CD8-positive, alpha-beta memory T cell (primary cell): ENCODE measurements around the gene ACBD6. TPM values are rescaled to one million over a fixed set of nuclear protein-coding genes. Genes with fewer than 3 reads are reported as not detected.
A peak's percentile ranks its signal among the peaks of the same experiment; 100 is the strongest.

Experiments used
- CTCF ChIA-PET: fragments of 350-600 bp; sonication (Branson Sonifier 250); formaldehyde crosslinking; loops from one replicate; lab custom pipeline; 2021; ENCODE audit warnings: antibody characterized with exemption; lab: Charles Lee
- POLR2A ChIA-PET: fragments of 350-600 bp; sonication (Branson Sonifier 250); formaldehyde crosslinking; loops from one replicate; lab custom pipeline; 2021; ENCODE audit warnings: antibody characterized with exemption; lab: Charles Lee
- DNase-seq, 5 donors: peaks; one replicate each; pipeline versions ENCODE4 v3.0.0 to v3.0.0-alpha.2; 2020 to 2022; ENCODE audit warnings: mixed read lengths in 1 of 5
- H3K27ac ChIP-seq: one replicate; pipeline ENCODE4 v1.7.0; 2013; ENCODE audit warnings: low read depth, mild to moderate bottlenecking, low read length, moderate library complexity
- H3K27me3 ChIP-seq: 2 replicates; pipeline ENCODE4 v1.7.0; 2013; ENCODE audit warnings: low read length, mild to moderate bottlenecking; ENCODE audit not compliant: insufficient read depth, poor library complexity, severe bottlenecking
- H3K36me3 ChIP-seq: 2 replicates; pipeline ENCODE4 v1.7.0; 2013; ENCODE audit warnings: mild to moderate bottlenecking, low read length, moderate library complexity; ENCODE audit not compliant: insufficient read depth
- H3K4me1 ChIP-seq: 2 replicates; pipeline ENCODE4 v1.7.0; 2013; ENCODE audit warnings: mild to moderate bottlenecking, low read length, moderate library complexity; ENCODE audit not compliant: insufficient read depth
- H3K4me3 ChIP-seq: 2 replicates; pipeline ENCODE4 v1.7.0; 2013; ENCODE audit warnings: mild to moderate bottlenecking, low read length
- H3K9me3 ChIP-seq: 2 replicates; pipeline ENCODE4 v1.7.0; 2013; ENCODE audit warnings: mild to moderate bottlenecking, low read length
- H3K27ac Mint-ChIP-seq, 8 donors: one replicate each; pipeline ENCODE4 v1.8.0; 2020 to 2021; ENCODE audit warnings: mixed read lengths in 8 of 8, mild to moderate bottlenecking in 6 of 8, inconsistent platforms in 3 of 8, moderate library complexity in 3 of 8
- H3K27me3 Mint-ChIP-seq, 2 donors: one replicate each; pipeline ENCODE4 v1.8.0; 2020 to 2021; ENCODE audit warnings: mixed read lengths in 2 of 2, mild to moderate bottlenecking in 1 of 2, moderate library complexity in 1 of 2
- H3K36me3 Mint-ChIP-seq, 3 donors: one replicate each; pipeline ENCODE4 v1.8.0; 2020 to 2021; ENCODE audit warnings: mixed read lengths in 3 of 3, inconsistent platforms in 1 of 3, mild to moderate bottlenecking in 1 of 3
- H3K4me1 Mint-ChIP-seq, 3 donors: one replicate each; pipeline ENCODE4 v1.8.0; 2020 to 2021; ENCODE audit warnings: mixed read lengths in 3 of 3, inconsistent platforms in 1 of 3, mild to moderate bottlenecking in 1 of 3
- H3K4me3 Mint-ChIP-seq, 7 donors: one replicate each; pipeline ENCODE4 v1.8.0; 2020 to 2021; ENCODE audit warnings: mixed read lengths in 7 of 7, mild to moderate bottlenecking in 6 of 7, moderate library complexity in 4 of 7, inconsistent platforms in 2 of 7
- H3K9me3 Mint-ChIP-seq, 5 donors: one replicate each; pipeline ENCODE4 v1.8.0; 2020 to 2022; ENCODE audit warnings: mixed read lengths in 5 of 5, mild to moderate bottlenecking in 3 of 5, moderate library complexity in 2 of 5, inconsistent platforms in 1 of 5
- polyA plus RNA-seq: library from polyadenylated mRNA; unstranded; fragments of 300-500 nt; fragmentation: Illumina TruSeq; gene quantifications from one replicate; pipeline ENCODE4 v1.2.3, GENCODE V29; 2021
- total RNA-seq, 2 experiments: library from RNA; stranded (reverse); gene quantifications; one replicate each; pipeline ENCODE4 v1.2.3, GENCODE V29; 2021

Gene ACBD6
- total and polyA plus RNA-seq, 3 experiments from 2014 or later, result 33.8 to 51.4 (median 50.3) TPM

- Histone ChIP-seq H3K9me3 (no peaks in the 10 kb centered on the region), H3K27ac (no peak overlapping the region), H3K27me3 (no peaks in the 10 kb centered on the region), H3K4me1 (no peaks in the 10 kb centered on the region), H3K4me3 (no peak overlapping the region), H3K36me3 (no peaks in the 10 kb centered on the region)
- Mint-ChIP-seq H3K9me3 (no peaks in the 10 kb centered on the region), H3K27ac (peak overlapping the region in 1 of 8 donors; percentile 19), H3K36me3 (no peaks in the 10 kb centered on the region), H3K4me3 (no peak overlapping the region), H3K27me3 (peaks cover 2 to 9% of the 10 kb centered on the region in 2 donors), H3K4me1 (no peaks in the 10 kb centered on the region)
- ChIA-PET POLR2A (no interaction called here), CTCF (no interaction called here)
- DNase-seq, result no peak
Measured at GRCh38 chr1:180542113-180542837, 39.9 kb upstream of the ACBD6 start.

DNA sequence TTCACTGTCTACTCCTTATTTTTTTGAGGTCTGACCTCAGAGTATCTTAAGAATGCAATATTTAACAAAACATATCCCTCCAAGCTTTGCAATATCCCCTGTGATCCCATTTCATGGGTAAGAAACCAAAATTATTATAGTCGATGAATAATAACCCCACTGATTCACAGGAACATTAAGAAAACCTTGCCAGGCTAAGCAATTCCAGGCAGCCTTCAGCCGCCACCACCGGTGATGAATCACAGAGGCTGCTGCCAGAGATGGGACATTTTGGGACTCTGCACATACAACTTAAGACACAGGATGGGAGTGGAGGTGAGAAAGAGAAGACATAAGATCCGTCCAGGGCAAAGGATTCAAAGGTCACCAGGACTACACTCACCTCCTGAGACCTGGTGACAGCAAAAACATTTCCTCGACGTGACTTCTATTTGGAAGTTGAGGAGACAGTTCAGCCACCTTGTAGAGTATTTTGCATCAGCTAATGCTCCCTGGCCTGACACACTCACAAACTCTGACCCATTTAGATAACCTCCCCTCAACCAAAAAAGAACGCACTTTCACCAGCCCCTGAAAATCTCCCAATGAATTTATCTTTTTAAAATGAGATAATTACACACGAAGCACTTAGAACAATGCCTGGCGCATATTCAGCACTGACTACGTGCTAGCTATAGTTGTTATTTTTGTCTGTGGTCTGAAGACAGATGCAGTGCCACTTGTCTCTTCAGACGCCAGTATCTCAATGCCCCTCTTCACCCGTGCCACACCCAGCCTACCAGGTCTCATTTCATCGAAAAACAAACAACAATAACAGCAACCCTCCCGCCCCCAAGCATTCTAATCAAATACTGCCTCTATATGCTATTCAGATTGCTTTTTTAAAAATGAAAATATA lies 38.6 kb upstream of the ACBD6 start:
- no peaks in the 10 kb centered on the region for H3K27me3 ChIP-seq
- no peak overlapping the region for H3K4me3 Mint-ChIP-seq
- H3K4me3 ChIP-seq, result no peak overlapping the region
- H3K27ac Mint-ChIP-seq, result peak overlapping the region in 1 of 8 donors; percentile 36
- peaks cover 4 to 11% of the 10 kb centered on the region in 2 donors for H3K27me3 Mint-ChIP-seq
- DNase-seq, result no peak
- H3K4me1 Mint-ChIP-seq, result no peaks in the 10 kb centered on the region
- H3K36me3 Mint-ChIP-seq, result no peaks in the 10 kb centered on the region
- no peaks in the 10 kb centered on the region for H3K9me3 ChIP-seq
- POLR2A ChIA-PET, result no interaction called here
- CTCF ChIA-PET, result no interaction called here
- H3K4me1 ChIP-seq, result no peaks in the 10 kb centered on the region
- H3K9me3 Mint-ChIP-seq, result no peaks in the 10 kb centered on the region
- no peak overlapping the region for H3K27ac ChIP-seq
- H3K36me3 ChIP-seq, result no peaks in the 10 kb centered on the region

DNA sequence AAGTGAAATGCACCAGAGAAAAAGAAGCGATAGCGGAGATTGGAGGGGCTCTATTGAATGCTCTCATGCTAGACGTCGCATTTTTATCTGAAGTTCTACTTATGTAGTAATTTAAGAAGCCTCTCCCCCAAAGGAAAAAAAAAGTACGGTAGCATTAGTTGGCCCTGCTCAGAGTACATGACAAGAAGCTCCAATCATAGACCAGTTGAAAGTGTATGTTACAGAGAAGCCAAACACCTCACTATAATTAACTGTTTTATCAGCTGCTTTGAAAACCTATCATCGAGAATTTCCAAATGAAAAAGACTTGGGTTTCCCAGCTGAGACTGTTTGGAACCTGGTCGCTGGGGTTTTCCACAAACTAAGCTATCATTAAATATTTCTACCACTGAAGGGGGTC lies 36.8 kb upstream of the ACBD6 start:
- Mint-ChIP-seq H3K27ac (no peak overlapping the region), H3K27me3 (peaks cover 4 to 16% of the 10 kb centered on the region in 2 donors), H3K36me3 (no peaks in the 10 kb centered on the region), H3K9me3 (no peaks in the 10 kb centered on the region), H3K4me1 (no peaks in the 10 kb centered on the region), H3K4me3 (no peak overlapping the region)
- Histone ChIP-seq H3K27ac (no peak overlapping the region), H3K4me3 (no peak overlapping the region), H3K36me3 (no peaks in the 10 kb centered on the region), H3K4me1 (no peaks in the 10 kb centered on the region), H3K9me3 (no peaks in the 10 kb centered on the region), H3K27me3 (no peaks in the 10 kb centered on the region)
- DNase-seq, result no peak
- ChIA-PET POLR2A (no interaction called here), CTCF (no interaction called here)

DNA sequence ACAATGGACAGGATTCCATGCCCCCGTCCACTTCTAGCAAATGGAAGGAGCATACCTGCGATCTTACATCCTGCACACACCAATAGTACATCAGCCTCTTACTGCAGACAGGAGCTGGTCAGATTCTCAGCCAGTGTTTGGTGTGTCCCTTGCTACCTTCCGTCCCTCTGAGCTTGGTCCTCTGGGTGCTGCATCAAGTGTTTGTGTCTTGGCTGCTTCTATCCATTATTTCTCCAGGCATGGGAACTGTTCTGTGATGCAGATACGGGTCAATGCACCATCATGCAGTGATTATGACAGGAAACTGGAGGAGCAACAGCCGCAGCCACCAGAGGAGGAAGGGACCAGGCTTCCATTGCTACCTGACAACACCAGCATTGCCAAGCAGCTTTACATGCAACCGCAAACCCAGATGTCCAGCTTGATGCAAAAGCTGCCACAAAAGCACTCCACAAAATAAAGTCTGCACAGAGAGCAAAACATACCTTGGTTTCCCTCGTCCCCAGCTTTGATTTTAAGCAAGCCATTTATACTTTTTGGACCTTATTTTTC lies 34.5 kb upstream of the ACBD6 start:
- no peaks in the 10 kb centered on the region for H3K4me1 Mint-ChIP-seq
- no peak for DNase-seq
- Histone ChIP-seq H3K27ac (no peak overlapping the region), H3K4me3 (no peak overlapping the region), H3K36me3 (no peaks in the 10 kb centered on the region), H3K9me3 (no peaks in the 10 kb centered on the region), H3K27me3 (no peaks in the 10 kb centered on the region), H3K4me1 (no peaks in the 10 kb centered on the region)
- ChIA-PET POLR2A (no interaction called here), CTCF (interaction anchor here (1.3 to 1.4 kb wide), 2 partner anchors 11 to 325 kb away, joined by 4 to 8 read pairs; no protein-coding TSS in a partner anchor)
- H3K4me3 Mint-ChIP-seq, result no peak overlapping the region
- H3K27ac Mint-ChIP-seq, result no peak overlapping the region
- no peaks in the 10 kb centered on the region for H3K9me3 Mint-ChIP-seq
- H3K27me3 Mint-ChIP-seq, result peaks cover 8 to 16% of the 10 kb centered on the region in 2 donors
- H3K36me3 Mint-ChIP-seq, result no peaks in the 10 kb centered on the region

DNA sequence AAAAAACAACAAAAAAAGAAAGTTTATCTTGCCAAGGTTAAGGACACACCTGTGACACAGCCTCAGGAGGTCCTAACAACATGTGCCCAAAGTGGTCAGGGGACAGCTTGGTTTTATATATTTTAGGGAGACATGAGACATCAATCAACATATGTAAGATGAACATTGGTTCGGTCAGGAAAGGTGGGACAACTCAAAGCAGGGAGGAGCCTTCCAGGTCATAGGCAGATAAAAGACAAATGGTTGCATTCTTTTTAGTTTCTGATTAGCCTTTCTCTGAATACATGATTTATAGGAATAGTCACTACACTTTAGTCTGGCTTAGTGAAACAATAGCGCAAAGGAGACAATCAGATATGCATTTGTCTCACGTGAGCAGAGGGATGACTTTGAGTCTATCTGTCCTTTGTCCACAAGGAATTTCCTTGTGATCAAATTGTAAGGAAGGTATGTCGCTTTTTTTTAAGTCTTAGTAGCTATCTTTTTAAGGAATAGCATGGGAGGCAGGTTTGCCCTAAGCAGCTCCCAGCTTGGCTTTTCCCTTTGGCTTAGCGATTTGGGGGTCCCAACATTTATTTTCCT lies 33.1 kb upstream of the ACBD6 start:
- no peak overlapping the region for H3K4me3 ChIP-seq
- Mint-ChIP-seq H3K27ac (peak overlapping the region in 1 of 8 donors; percentile 47), H3K4me1 (no peaks in the 10 kb centered on the region), H3K4me3 (no peak overlapping the region), H3K27me3 (peaks cover 8 to 17% of the 10 kb centered on the region in 2 donors), H3K36me3 (no peaks in the 10 kb centered on the region), H3K9me3 (no peaks in the 10 kb centered on the region)
- no peak overlapping the region for H3K27ac ChIP-seq
- POLR2A ChIA-PET, result no interaction called here
- DNase-seq, result no peak
- H3K36me3 ChIP-seq, result no peaks in the 10 kb centered on the region
- H3K9me3 ChIP-seq, result no peaks in the 10 kb centered on the region
- CTCF ChIA-PET, result interaction anchor here (1.4 kb wide), 1 partner anchor 326 kb away, joined by 5 read pairs; no protein-coding TSS in a partner anchor
- no peaks in the 10 kb centered on the region for H3K27me3 ChIP-seq
- no peaks in the 10 kb centered on the region for H3K4me1 ChIP-seq

DNA sequence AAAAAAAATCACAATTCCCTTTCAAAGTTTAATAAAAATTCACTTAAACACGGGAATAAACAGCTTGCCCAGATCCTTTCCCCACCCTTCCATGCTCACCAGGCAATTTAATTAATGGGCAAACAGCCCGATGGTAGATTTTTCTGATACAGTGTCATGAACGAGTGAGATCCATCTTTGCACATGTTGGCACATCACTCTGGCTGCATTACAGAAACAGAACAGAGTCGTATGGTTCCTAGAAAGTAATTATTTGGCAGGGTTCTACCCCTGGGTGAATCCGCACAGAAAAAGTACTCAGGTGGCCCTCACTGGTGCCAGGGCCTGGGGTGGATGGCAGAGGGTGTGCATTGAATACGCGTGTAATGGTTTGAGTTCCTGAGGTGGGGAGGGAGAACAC lies 31.8 kb upstream of the ACBD6 start:
- POLR2A ChIA-PET, result interaction anchor here (0.6 kb wide), 1 partner anchor 15 kb away, joined by 6 read pairs; no protein-coding TSS in a partner anchor
- no peaks in the 10 kb centered on the region for H3K36me3 ChIP-seq
- peaks cover 8 to 24% of the 10 kb centered on the region in 2 donors for H3K27me3 Mint-ChIP-seq
- no peaks in the 10 kb centered on the region for H3K4me1 ChIP-seq
- no peak overlapping the region for H3K4me3 ChIP-seq
- no peaks in the 10 kb centered on the region for H3K27me3 ChIP-seq
- CTCF ChIA-PET, result interaction anchor here (1.8 to 3.3 kb wide), 2 partner anchors 327 to 328 kb away, joined by 6 to 17 read pairs; no protein-coding TSS in a partner anchor
- no peaks in the 10 kb centered on the region for H3K36me3 Mint-ChIP-seq
- H3K27ac ChIP-seq, result no peak overlapping the region
- DNase-seq, result no peak
- no peak overlapping the region for H3K27ac Mint-ChIP-seq
- no peaks in the 10 kb centered on the region for H3K4me1 Mint-ChIP-seq
- H3K9me3 ChIP-seq, result no peaks in the 10 kb centered on the region
- H3K4me3 Mint-ChIP-seq, result no peak overlapping the region
- H3K9me3 Mint-ChIP-seq, result no peaks in the 10 kb centered on the region

DNA sequence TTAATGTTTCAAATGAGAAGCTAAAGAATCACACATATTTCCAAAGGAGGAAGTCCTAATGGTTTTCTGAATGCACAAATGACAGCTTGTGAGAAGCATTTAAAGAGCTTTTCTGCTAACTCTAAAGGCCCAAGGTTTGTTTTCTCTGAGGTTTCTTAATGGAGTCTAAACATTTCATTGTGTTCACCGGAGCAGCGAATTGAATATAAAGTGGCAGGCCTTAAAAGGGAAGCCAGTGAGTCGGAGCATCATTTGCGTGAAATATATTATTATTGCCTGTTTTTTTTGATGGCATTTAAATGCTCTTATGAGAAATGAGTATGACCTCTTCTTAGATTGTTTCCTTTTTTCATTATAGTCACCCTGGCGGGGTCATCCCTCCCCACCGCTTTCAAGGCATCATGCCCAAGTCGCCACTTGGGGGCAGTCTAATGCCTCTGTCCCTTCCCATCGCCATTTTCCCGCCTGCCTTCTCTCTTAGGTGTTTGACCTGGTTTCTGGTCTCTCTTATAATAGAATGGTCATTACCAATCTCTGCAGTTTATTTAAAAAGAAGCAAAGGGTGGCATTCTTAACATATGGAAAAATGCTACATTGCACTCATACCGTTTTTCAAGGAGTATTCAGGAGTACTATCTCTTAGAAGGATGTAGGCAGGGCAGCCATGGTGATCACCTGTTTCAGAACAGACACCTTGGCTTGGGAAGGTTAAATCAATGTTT lies 31.1 kb upstream of the ACBD6 start:
- Histone ChIP-seq H3K27ac (no peak overlapping the region), H3K4me3 (no peak overlapping the region), H3K27me3 (no peaks in the 10 kb centered on the region), H3K36me3 (no peaks in the 10 kb centered on the region), H3K4me1 (no peaks in the 10 kb centered on the region), H3K9me3 (no peaks in the 10 kb centered on the region)
- Mint-ChIP-seq H3K9me3 (no peaks in the 10 kb centered on the region), H3K27ac (peak overlapping the region in 1 of 8 donors; percentile 8), H3K4me1 (no peaks in the 10 kb centered on the region), H3K36me3 (no peaks in the 10 kb centered on the region), H3K4me3 (no peak overlapping the region), H3K27me3 (peaks cover 8 to 27% of the 10 kb centered on the region in 2 donors)
- ChIA-PET CTCF (interaction anchor here (1.8 to 3.3 kb wide), 2 partner anchors 327 to 329 kb away, joined by 6 to 17 read pairs; no protein-coding TSS in a partner anchor), POLR2A (no interaction called here)
- DNase-seq, result peak; percentile 28 to 65 (median 32)
